Panc1 (cell line): ENCODE data around the gene SCG5.

Source experiments
- CTCF ChIP-seq: fragments of 450-650 bp; IDR thresholded peaks from 2 replicates; pipeline ENCODE4 v1.5.1; 2017; ENCODE audit warnings: mild to moderate bottlenecking
- POLR2AphosphoS5 ChIP-seq: IDR thresholded peaks from 2 replicates; pipeline ENCODE4 v1.6.1; 2012; ENCODE audit warnings: mild to moderate bottlenecking, low read depth, low read length, moderate library complexity
- REST ChIP-seq, 2 experiments: IDR thresholded peaks; 2 replicates each; pipeline ENCODE4 v1.6.1; 2011 to 2012; ENCODE audit warnings: low read depth in 2 of 2, control low read depth in 1 of 2, low read length in 1 of 2, mild to moderate bottlenecking in 1 of 2, moderate library complexity in 1 of 2; ENCODE audit not compliant: insufficient read depth in 1 of 2

- TF ChIP-seq CTCF: no peak
- TF ChIP-seq REST (IDR thresholded peaks at IDR 0.05; ENCODE audit: insufficient read depth in 1 of 2, low read depth in 2 of 2, low read length in 1 of 2): no peak
- TF ChIP-seq POLR2AphosphoS5: no peak
These were observed 60.4 kb downstream of the SCG5 start for GRCh38 chr15:32701863-32702262.
